ENCODE results near the gene PRRG2.
A peak's percentile ranks its signal among the peaks of the same experiment; 100 is the strongest.

PRRG2 gene

DNA sequence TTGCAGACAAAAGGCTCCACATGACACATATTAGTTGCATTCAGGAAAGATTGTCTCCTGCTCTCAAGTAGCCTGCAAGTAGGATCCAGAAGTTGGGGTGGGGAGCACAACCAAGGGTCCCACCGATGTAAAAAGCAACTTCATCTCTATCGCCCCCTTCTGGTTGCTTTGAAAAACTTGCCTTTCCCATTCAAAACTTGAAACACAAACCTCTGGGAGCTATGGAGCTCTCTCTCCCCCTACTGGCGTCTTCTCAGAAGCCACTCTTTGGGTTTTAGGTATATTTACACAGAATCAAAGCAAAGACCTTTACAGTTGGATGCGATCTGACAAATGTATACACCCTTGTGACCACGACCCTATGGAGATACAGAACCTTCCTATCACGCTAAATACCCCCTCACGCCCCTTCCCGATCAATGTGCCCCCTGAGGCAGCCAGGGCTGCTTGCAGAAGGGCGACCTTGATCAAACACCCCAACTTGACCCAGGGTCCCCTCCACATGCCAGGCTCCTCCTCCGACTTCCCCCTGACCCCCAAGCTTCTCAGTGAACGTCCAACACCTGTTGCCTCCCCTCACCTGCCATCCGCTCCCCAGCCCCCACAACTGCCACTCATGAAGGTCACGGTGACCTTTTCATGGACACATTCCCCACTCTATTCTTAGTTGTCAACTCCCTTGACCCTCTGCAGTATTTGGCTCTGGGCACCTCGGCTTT, 10.8 kb upstream of the PRRG2 start (continued):
- TF ChIP-seq ZSCAN30 (tag by site-specific recombination; IDR thresholded peaks at IDR 0.05) (peak; percentile 66; the same call in 1 of the 2 replicates), SCRT2 (tag by site-specific recombination; IDR thresholded peaks at IDR 0.05) (peak; percentile 89), SP2 (tag by site-specific recombination; IDR thresholded peaks at IDR 0.05) (no peak)

- POLR2A ChIA-PET: interaction anchor here (0.6 to 3.6 kb wide), 8 partner anchors 8 to 119 kb away, joined by 3 to 45 read pairs (median 5); partner anchors contain the start of genes NOSIP, PIH1D1 and RRAS
- 0 out of 2 replicates have a peak, but pooled peaks have one; percentile 25 for TF ChIP-seq ZBTB44 (tag by site-specific recombination; IDR thresholded peaks at IDR 0.05)
- peak; percentile 65 for TF ChIP-seq EGR2 (tag by site-specific recombination; IDR thresholded peaks at IDR 0.05; ENCODE audit: low read depth)
- TF ChIP-seq ZNF610 (tag by site-specific recombination; IDR thresholded peaks at IDR 0.05; ENCODE audit: borderline replicate concordance): peak; percentile 76; the same call in 1 of the 2 replicates
- TF ChIP-seq, protein P1, sequence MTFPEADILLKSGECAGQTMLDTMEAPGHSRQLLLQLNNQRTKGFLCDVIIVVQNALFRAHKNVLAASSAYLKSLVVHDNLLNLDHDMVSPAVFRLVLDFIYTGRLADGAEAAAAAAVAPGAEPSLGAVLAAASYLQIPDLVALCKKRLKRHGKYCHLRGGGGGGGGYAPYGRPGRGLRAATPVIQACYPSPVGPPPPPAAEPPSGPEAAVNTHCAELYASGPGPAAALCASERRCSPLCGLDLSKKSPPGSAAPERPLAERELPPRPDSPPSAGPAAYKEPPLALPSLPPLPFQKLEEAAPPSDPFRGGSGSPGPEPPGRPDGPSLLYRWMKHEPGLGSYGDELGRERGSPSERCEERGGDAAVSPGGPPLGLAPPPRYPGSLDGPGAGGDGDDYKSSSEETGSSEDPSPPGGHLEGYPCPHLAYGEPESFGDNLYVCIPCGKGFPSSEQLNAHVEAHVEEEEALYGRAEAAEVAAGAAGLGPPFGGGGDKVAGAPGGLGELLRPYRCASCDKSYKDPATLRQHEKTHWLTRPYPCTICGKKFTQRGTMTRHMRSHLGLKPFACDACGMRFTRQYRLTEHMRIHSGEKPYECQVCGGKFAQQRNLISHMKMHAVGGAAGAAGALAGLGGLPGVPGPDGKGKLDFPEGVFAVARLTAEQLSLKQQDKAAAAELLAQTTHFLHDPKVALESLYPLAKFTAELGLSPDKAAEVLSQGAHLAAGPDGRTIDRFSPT (tag by site-specific recombination; IDR thresholded peaks at IDR 0.05): no peak
- no peak for TF ChIP-seq ZNF239 (tag by site-specific recombination; IDR thresholded peaks at IDR 0.05)
- no peak for TF ChIP-seq ZSCAN30 (tag by site-specific recombination; IDR thresholded peaks at IDR 0.05)
- no peak for TF ChIP-seq KLF8 (tag by site-specific recombination; IDR thresholded peaks at IDR 0.05)
- TF ChIP-seq ZNF549 (tag by site-specific recombination; IDR thresholded peaks at IDR 0.05): no peak
- TF ChIP-seq ZNF362 (tag by site-specific recombination; IDR thresholded peaks at IDR 0.05): 0 out of 2 replicates have a peak, but pooled peaks have one; percentile 47
- TF ChIP-seq ZNF114 (tag by site-specific recombination; IDR thresholded peaks at IDR 0.05): no peak
- TF ChIP-seq ZNF335 (tag by site-specific recombination; conservative IDR thresholded peaks at IDR 0.05): 0 out of 2 replicates have a peak, but pooled peaks have one; percentile 44
- no peak for TF ChIP-seq ZNF514 (tag by site-specific recombination; IDR thresholded peaks at IDR 0.05)
- TF ChIP-seq ZBTB17 (tag by site-specific recombination; IDR thresholded peaks at IDR 0.05): peak; percentile 87
- TF ChIP-seq ZBTB8A (tag by site-specific recombination; IDR thresholded peaks at IDR 0.05): no peak
- TF ChIP-seq ZNF544 (tag by site-specific recombination; IDR thresholded peaks at IDR 0.05): no peak
- no peak for TF ChIP-seq ZNF37A (tag by site-specific recombination; IDR thresholded peaks at IDR 0.05)
- peak; percentile 46 for TF ChIP-seq ZNF654 (tag by site-specific recombination; IDR thresholded peaks at IDR 0.05; ENCODE audit: low read depth)
- TF ChIP-seq PRDM10 (tag by site-specific recombination; IDR thresholded peaks at IDR 0.05): peak; percentile 75
- peak; percentile 76 for TF ChIP-seq FEZF1 (tag by site-specific recombination; IDR thresholded peaks at IDR 0.05)
- TF ChIP-seq ZBTB48 (tag by site-specific recombination; IDR thresholded peaks at IDR 0.05): no peak
- TF ChIP-seq, protein P2, sequence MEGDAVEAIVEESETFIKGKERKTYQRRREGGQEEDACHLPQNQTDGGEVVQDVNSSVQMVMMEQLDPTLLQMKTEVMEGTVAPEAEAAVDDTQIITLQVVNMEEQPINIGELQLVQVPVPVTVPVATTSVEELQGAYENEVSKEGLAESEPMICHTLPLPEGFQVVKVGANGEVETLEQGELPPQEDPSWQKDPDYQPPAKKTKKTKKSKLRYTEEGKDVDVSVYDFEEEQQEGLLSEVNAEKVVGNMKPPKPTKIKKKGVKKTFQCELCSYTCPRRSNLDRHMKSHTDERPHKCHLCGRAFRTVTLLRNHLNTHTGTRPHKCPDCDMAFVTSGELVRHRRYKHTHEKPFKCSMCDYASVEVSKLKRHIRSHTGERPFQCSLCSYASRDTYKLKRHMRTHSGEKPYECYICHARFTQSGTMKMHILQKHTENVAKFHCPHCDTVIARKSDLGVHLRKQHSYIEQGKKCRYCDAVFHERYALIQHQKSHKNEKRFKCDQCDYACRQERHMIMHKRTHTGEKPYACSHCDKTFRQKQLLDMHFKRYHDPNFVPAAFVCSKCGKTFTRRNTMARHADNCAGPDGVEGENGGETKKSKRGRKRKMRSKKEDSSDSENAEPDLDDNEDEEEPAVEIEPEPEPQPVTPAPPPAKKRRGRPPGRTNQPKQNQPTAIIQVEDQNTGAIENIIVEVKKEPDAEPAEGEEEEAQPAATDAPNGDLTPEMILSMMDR (tag by site-specific recombination; IDR thresholded peaks at IDR 0.05): peak; percentile 55
- TF ChIP-seq ZFHX2 (tag by site-specific recombination; conservative IDR thresholded peaks at IDR 0.05): peak; percentile 63
- peak; percentile 93; the same call in 1 of the 2 replicates for TF ChIP-seq TRIM28 (IDR thresholded peaks at IDR 0.05; ENCODE audit: borderline replicate concordance, low read length)
Measured at GRCh38 chr19:49570997-49571676, 10.0 kb upstream of the PRRG2 start.

More at GRCh38 chr19:49570997-49571676, 10.0 kb upstream of the PRRG2 start:
- Histone ChIP-seq H3K4me1 (ENCODE audit: control insufficient read depth, insufficient read depth, low read length) (peaks cover 19% of the 10 kb centered on the region), H3K9me3 (ENCODE audit: control insufficient read depth, insufficient read depth, low read depth, low read length) (no peaks in the 10 kb centered on the region), H3K4me3 (ENCODE audit: low read depth, low read length) (no peak overlapping the region), H3K27ac (ENCODE audit: extremely low read depth, low read depth, low read length) (peak overlapping the region; percentile 4; the same call in 1 of the 2 replicates), H3K36me3 (ENCODE audit: control insufficient read depth in 2 of 2, insufficient read depth in 1 of 2, low read length in 2 of 2) (peaks cover under 1 to 26% of the 10 kb centered on the region in 2 experiments; a peak in 2 of 3 replicates)
- CTCF ChIA-PET: interaction anchor here (0.5 to 6.2 kb wide), 40 partner anchors 8 to 817 kb away, joined by 3 to 168 read pairs (median 6); partner anchors contain the start of genes NOSIP, PRRG2, RPS11 and SCAF1

Data from HEK293 (cell line).